HG03159 (cell line): ENCODE results near the gene NOC2L.

Experiments
- ATAC-seq: cut with Tn5 transposase; IDR thresholded peaks from one replicate; pipeline ENCODE4 v1.9.1; 2021; ENCODE audit warnings: mild to moderate bottlenecking, moderate library complexity; ENCODE audit not compliant: unreplicated experiment

The NOC2L gene

DNA sequence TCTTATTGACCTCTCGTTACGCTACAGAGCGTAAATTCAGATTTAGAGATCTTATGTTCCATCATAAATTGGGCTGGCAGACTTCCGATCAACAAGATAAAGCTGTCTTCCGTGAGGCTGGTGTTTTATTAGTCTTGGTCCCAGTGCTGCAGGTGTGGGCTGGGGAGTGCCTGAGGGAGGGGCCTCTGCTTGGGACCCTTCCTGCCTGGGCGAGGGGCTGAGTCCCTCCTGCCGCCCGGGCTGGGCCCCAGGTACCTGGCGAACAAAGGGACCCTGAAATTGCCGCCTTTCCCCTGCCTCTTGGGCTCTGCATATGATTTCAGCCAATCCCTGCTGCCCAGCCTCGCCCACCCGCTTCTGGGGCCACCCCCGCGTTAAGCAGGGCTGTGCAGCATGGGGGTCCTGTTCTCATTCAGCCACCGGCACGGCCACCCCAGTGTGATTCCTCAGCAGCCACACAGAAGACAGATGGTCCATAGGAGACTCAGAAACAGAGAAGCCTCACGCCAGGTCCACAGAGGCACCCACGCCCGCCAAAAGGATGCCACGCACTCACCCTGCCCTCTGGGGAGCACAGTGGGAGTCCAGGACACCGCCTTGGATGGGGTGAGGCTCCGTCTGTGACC lies 41.5 kb downstream of the NOC2L start:
- no peak for ATAC-seq

GRCh38 chr1:917076-917459 lies 42.0 kb downstream of the NOC2L start:
- no peak for ATAC-seq

GRCh38 chr1:916173-917075 lies 42.6 kb downstream of the NOC2L start:
- no peak for ATAC-seq

GRCh38 chr1:915295-916172 lies 43.5 kb downstream of the NOC2L start:
- no peak for ATAC-seq

DNA sequence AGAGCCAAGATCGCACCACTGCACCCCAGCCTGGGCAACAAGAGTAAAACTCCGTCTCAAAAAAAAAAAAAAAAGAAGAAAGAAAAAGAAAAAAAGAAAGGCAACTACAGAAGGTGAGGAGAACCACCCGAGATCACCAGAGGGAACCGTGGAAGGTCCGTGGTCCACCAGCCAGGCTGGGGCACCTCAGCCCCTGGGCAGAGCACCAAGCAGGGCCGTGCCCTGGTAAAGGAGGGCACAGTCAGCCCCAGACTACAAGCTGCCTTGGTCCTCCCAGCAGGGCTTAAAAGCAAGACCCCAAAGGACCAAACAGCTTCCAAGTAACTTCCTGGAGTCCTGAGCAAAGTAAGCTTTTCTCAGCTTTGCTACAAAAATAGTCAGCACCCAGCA lies 44.2 kb downstream of the NOC2L start:
- no peak for ATAC-seq

- ATAC-seq, result no peak
Measured at GRCh38 chr1:914131-914890, 44.7 kb downstream of the NOC2L start.

DNA sequence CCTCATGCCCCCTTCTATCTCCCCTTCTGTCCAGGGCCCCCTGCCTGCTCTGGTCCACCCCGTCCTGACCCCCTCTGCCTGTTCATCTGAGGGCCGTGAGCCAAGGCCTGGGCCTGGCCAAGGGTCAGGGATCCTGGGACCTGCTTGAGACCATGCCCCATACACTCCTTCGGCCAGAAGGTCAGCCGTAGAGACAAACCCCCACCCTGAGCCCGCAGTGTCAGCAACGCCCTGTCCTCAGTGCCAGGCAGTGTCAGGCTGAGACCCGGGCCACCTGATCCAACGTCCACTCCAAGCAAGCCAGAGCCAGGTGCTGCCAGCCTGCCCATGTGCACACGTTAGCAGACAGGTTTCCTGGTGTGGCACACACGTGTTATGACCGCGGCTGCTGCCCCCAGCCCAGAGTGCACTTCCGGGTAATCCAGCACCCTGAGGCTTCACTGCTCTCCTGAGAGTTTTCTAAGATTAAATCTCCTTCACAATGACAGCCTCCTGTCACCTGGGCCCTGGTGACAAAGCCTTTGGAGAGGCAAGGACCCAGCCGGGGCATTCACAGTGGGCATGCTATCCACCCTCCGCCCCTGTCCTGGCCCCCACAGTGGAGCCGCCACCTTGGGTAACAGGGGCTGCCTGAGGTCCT lies 45.4 kb downstream of the NOC2L start:
- ATAC-seq, result no peak

DNA sequence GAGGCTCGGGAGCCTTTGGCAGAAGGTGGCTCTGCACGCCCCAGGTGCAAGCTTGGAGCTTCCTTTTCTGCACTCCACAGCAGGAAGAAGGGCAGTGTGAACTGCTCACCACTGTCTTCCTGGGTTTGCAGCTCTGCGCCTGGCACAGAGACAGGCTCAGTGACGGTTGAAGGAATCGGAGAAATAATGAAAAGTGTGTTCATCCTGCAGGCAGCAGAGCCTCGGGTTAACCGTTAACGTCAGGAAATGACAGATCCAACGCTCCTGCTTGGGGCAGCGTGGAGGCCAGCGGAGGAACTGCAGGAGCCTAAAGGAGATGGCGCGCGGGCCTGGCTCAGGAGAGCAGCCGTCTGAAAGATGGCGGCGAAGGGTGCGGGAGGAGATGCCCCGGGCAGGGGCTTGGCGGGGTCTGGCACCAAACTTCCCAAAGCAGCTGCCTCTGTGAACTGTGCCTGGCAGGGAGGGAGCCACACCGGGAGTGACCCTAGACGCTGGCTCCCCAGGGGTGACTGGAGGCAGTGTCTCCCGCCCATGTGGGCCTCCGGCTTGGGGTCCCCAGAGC lies 46.2 kb downstream of the NOC2L start:
- ATAC-seq, result no peak

- no peak for ATAC-seq
Measured at GRCh38 chr1:911875-912739, 46.9 kb downstream of the NOC2L start.

DNA sequence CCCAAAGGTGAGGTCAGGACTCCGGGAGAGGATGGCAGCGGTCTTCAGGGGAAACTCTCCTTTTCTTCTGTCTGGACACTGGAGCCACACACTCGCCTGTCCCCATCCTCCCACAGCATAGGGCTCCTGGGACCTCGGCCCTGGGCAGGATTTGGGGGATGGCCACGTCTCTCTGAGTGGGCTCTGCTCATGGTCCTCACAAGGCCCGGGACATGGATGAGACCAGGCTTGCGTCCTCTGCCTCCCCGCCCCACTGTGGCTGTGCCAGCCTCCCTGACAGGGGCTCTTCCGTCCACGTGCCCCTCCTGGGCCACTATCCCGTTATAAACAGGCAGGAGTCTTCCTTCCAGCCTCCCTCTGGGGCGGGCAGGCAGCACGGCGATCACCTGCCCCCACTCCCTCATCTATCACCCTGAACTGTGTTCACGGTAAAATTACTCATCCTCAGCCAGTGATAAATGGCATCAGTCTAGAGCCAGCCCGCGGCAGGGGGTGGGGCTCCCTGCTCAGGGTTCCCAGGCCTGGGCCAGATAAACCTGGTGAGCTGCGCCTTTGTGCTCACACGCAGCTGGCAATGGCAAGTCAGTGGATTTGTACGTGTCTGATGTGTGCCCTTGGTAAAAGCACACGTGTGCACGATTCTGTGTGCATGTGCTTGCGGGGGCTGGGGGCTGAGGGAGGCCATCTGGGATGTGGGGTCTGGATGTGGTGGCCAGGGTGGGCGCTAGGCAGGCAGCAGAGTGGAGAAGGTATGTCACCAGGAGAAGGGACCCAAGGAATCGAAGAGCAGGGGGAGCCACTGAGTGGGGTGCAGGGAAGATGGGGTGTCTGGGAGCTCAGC lies 48.0 kb downstream of the NOC2L start:
- ATAC-seq, result no peak

GRCh38 chr1:910311-910880 lies 48.7 kb downstream of the NOC2L start:
- no peak for ATAC-seq

DNA sequence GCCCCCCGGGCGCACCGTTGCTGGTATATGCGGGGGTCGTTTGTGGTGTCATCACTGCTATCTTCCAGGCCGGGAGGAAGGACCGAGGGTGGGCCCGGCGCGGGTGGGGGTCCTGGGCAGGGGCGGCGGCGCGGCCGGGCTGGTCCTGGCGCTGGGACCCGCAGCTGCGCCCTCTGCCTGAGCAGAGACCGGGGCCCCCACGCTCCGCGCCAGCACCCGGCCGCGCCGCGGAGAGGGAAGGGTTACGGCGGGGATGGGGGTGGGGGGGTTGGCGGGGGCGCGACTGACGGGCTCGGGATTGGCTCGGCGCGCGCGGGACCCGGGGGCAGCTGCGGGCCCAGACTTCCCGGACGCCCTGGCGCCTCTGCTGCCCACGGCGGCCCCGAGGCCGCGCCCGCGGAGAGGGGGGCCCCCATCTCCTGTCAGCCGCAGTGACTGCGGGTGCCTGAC lies 49.2 kb downstream of the NOC2L start:
- no peak for ATAC-seq

DNA sequence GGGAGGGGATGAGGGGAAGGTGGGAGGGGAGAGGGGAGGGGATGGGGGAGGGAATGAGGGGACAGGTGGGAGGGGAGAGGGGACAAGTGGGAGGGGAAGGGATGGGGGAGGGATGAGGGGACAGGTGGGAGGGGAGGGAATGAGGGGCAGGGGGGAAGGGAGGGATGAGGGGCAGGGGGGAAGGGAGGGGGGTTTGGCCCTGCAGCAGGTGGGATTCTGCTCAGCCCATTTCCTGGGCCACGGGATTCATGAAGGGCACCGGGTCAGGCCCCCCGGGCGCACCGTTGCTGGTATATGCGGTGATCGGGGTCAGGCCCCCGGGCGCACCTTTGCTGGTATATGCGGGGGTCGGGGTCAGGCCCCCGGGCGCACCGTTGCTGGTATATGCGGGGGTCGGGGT lies 50.4 kb downstream of the NOC2L start:
- ATAC-seq, result no peak

GRCh38 chr1:907611-908451 lies 51.2 kb downstream of the NOC2L start:
- no peak for ATAC-seq

GRCh38 chr1:906600-907420 lies 52.2 kb downstream of the NOC2L start:
- ATAC-seq, result no peak
